ENCODE measurements around the gene DPY19L2.
"Not testable (repeated sequence)": the region's sequence is repeated elsewhere in the genome, so short reads cannot be mapped to it uniquely, and the experiment has no call there.

Gene DPY19L2

GRCh38 chr12:63668028-63668799 is at the start of gene DPY19L2:
DPY19L2 (minus strand) TSS chr12:63668493; CDS start chr12:63668393, 100 bp downstream.
- H3K4me3 ChIP-seq (ENCODE audit: low read length): peak within 1 kb of the TSS; percentile 89
- no peaks in the 10 kb centered on the region for H3K9me3 ChIP-seq (ENCODE audit: control insufficient read depth, low read depth, low read length)
- H3K36me3 ChIP-seq (ENCODE audit: control insufficient read depth, low read depth, low read length): no peaks in the 10 kb centered on the region
- peak within 1 kb of the TSS; percentile 22 for H3K27ac ChIP-seq (ENCODE audit: low read length)
- H3K9ac ChIP-seq (ENCODE audit: low read length): peak within 1 kb of the TSS; percentile 80
- H3K27me3 ChIP-seq (ENCODE audit: control insufficient read depth, insufficient read depth, low read length): peaks cover 25% of the 10 kb centered on the region
- no peaks in the 10 kb centered on the region for H3K4me1 ChIP-seq (ENCODE audit: control insufficient read depth, low read depth, low read length)

GRCh38 chr12:63716891-63717290 is 48.6 kb upstream of the DPY19L2 start:
- not testable (repeated sequence) for H3K36me3 ChIP-seq (ENCODE audit: control insufficient read depth, low read depth, low read length); H3K27ac ChIP-seq (ENCODE audit: low read length); H3K9me3 ChIP-seq (ENCODE audit: control insufficient read depth, low read depth, low read length); H3K4me3 ChIP-seq (ENCODE audit: low read length); H3K4me1 ChIP-seq (ENCODE audit: control insufficient read depth, low read depth, low read length); H3K27me3 ChIP-seq (ENCODE audit: control insufficient read depth, insufficient read depth, low read length); H3K9ac ChIP-seq (ENCODE audit: low read length)

GRCh38 chr12:63715107-63715625 is 46.9 kb upstream of the DPY19L2 start:
- H3K4me1 ChIP-seq (ENCODE audit: control insufficient read depth, low read depth, low read length); H3K27me3 ChIP-seq (ENCODE audit: control insufficient read depth, insufficient read depth, low read length); H3K9ac ChIP-seq (ENCODE audit: low read length); H3K9me3 ChIP-seq (ENCODE audit: control insufficient read depth, low read depth, low read length); H3K36me3 ChIP-seq (ENCODE audit: control insufficient read depth, low read depth, low read length); H3K4me3 ChIP-seq (ENCODE audit: low read length); H3K27ac ChIP-seq (ENCODE audit: low read length): not testable (repeated sequence)

GRCh38 chr12:63714409-63714808 is 46.1 kb upstream of the DPY19L2 start:
- not testable (repeated sequence) for H3K27ac ChIP-seq (ENCODE audit: low read length); H3K27me3 ChIP-seq (ENCODE audit: control insufficient read depth, insufficient read depth, low read length); H3K9ac ChIP-seq (ENCODE audit: low read length)

GRCh38 chr12:63713681-63714075 is 45.4 kb upstream of the DPY19L2 start:
- H3K4me3 ChIP-seq (ENCODE audit: low read length); H3K36me3 ChIP-seq (ENCODE audit: control insufficient read depth, low read depth, low read length); H3K4me1 ChIP-seq (ENCODE audit: control insufficient read depth, low read depth, low read length); H3K27ac ChIP-seq (ENCODE audit: low read length); H3K27me3 ChIP-seq (ENCODE audit: control insufficient read depth, insufficient read depth, low read length); H3K9me3 ChIP-seq (ENCODE audit: control insufficient read depth, low read depth, low read length); H3K9ac ChIP-seq (ENCODE audit: low read length): not testable (repeated sequence)

More at GRCh38 chr12:63714409-63714808, 46.1 kb upstream of the DPY19L2 start:
- not testable (repeated sequence) for H3K36me3 ChIP-seq (ENCODE audit: control insufficient read depth, low read depth, low read length); H3K9me3 ChIP-seq (ENCODE audit: control insufficient read depth, low read depth, low read length); H3K4me1 ChIP-seq (ENCODE audit: control insufficient read depth, low read depth, low read length); H3K4me3 ChIP-seq (ENCODE audit: low read length)

- not testable (repeated sequence) for H3K27ac ChIP-seq (ENCODE audit: low read length); H3K4me3 ChIP-seq (ENCODE audit: low read length); H3K4me1 ChIP-seq (ENCODE audit: control insufficient read depth, low read depth, low read length); H3K9ac ChIP-seq (ENCODE audit: low read length); H3K27me3 ChIP-seq (ENCODE audit: control insufficient read depth, insufficient read depth, low read length); H3K36me3 ChIP-seq (ENCODE audit: control insufficient read depth, low read depth, low read length); H3K9me3 ChIP-seq (ENCODE audit: control insufficient read depth, low read depth, low read length)
These were observed 44.8 kb upstream of the DPY19L2 start for GRCh38 chr12:63712979-63713680.

GRCh38 chr12:63712376-63712974 is 44.2 kb upstream of the DPY19L2 start:
- H3K27ac ChIP-seq (ENCODE audit: low read length); H3K36me3 ChIP-seq (ENCODE audit: control insufficient read depth, low read depth, low read length); H3K9me3 ChIP-seq (ENCODE audit: control insufficient read depth, low read depth, low read length); H3K4me3 ChIP-seq (ENCODE audit: low read length); H3K9ac ChIP-seq (ENCODE audit: low read length); H3K4me1 ChIP-seq (ENCODE audit: control insufficient read depth, low read depth, low read length); H3K27me3 ChIP-seq (ENCODE audit: control insufficient read depth, insufficient read depth, low read length): not testable (repeated sequence)

- not testable (repeated sequence) for H3K9ac ChIP-seq (ENCODE audit: low read length); H3K27ac ChIP-seq (ENCODE audit: low read length); H3K9me3 ChIP-seq (ENCODE audit: control insufficient read depth, low read depth, low read length); H3K27me3 ChIP-seq (ENCODE audit: control insufficient read depth, insufficient read depth, low read length); H3K36me3 ChIP-seq (ENCODE audit: control insufficient read depth, low read depth, low read length); H3K4me3 ChIP-seq (ENCODE audit: low read length); H3K4me1 ChIP-seq (ENCODE audit: control insufficient read depth, low read depth, low read length)
These were observed 43.0 kb upstream of the DPY19L2 start for GRCh38 chr12:63711339-63711738.

GRCh38 chr12:63706336-63706735 is 38.0 kb upstream of the DPY19L2 start:
- Histone ChIP-seq H3K36me3 (ENCODE audit: control insufficient read depth, low read depth, low read length) (no peaks in the 10 kb centered on the region), H3K27me3 (ENCODE audit: control insufficient read depth, insufficient read depth, low read length) (no peaks in the 10 kb centered on the region), H3K9ac (ENCODE audit: low read length) (no peak overlapping the region), H3K4me1 (ENCODE audit: control insufficient read depth, low read depth, low read length) (no peaks in the 10 kb centered on the region), H3K27ac (ENCODE audit: low read length) (no peak overlapping the region), H3K9me3 (ENCODE audit: control insufficient read depth, low read depth, low read length) (no peaks in the 10 kb centered on the region), H3K4me3 (ENCODE audit: low read length) (no peak overlapping the region)

- H3K4me1 ChIP-seq (ENCODE audit: control insufficient read depth, low read depth, low read length); H3K9ac ChIP-seq (ENCODE audit: low read length); H3K27me3 ChIP-seq (ENCODE audit: control insufficient read depth, insufficient read depth, low read length); H3K27ac ChIP-seq (ENCODE audit: low read length); H3K36me3 ChIP-seq (ENCODE audit: control insufficient read depth, low read depth, low read length); H3K9me3 ChIP-seq (ENCODE audit: control insufficient read depth, low read depth, low read length); H3K4me3 ChIP-seq (ENCODE audit: low read length): not testable (repeated sequence)
These were observed 31.5 kb upstream of the DPY19L2 start for GRCh38 chr12:63699678-63700382.

- not testable (repeated sequence) for H3K4me3 ChIP-seq (ENCODE audit: low read length); H3K27ac ChIP-seq (ENCODE audit: low read length); H3K36me3 ChIP-seq (ENCODE audit: control insufficient read depth, low read depth, low read length); H3K27me3 ChIP-seq (ENCODE audit: control insufficient read depth, insufficient read depth, low read length); H3K9me3 ChIP-seq (ENCODE audit: control insufficient read depth, low read depth, low read length); H3K4me1 ChIP-seq (ENCODE audit: control insufficient read depth, low read depth, low read length); H3K9ac ChIP-seq (ENCODE audit: low read length)
These were observed 30.7 kb upstream of the DPY19L2 start for GRCh38 chr12:63699011-63699410.
